Measurements from ENCODE around the gene GRIP1. TPM values are rescaled to one million over a fixed set of nuclear protein-coding genes. Genes with fewer than 3 reads are reported as not detected.
A peak's percentile ranks its signal among the peaks of the same experiment; 100 is the strongest.

GRIP1 gene
- total and polyA plus RNA-seq, 2 donors (not counting 1 experiment from before 2014, with no cell fraction given) = 0.12 TPM; not detected in 1

DNA sequence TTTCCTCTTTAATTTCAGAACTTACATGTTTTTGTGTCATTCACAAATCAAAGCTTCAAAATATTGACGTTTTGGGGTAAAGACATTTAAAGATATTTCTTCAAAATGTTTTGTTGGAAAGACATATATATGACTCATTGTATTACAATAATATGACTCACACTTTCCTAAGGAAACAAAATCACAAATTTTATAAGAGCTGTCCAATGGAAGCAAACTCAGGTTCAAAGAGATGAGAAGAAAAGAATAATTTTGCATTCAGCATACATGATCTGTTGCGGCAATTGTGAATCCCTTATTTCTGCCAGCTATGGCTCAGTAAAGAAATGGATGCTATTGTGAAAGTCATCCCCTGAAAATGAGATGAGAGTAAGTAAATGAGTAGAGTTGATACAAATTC, 82.7 kb downstream of the GRIP1 start:
- Histone ChIP-seq H3K9me3 (ENCODE audit: control insufficient read depth, insufficient read depth, low read depth, low read length) (no peaks in the 10 kb centered on the region), H3K4me1 (ENCODE audit: control insufficient read depth, extremely low read depth, insufficient read depth, low read length) (no peaks in the 10 kb centered on the region), H3K27ac (ENCODE audit: insufficient read depth, low read length) (no peak overlapping the region), H3K9ac (ENCODE audit: insufficient read depth, low read length) (no peak overlapping the region), H3K4me3 (replicated peaks in 1 of 4; ENCODE audit: control extremely low read depth in 1 of 4, insufficient read depth in 1 of 4, low read depth in 3 of 4, low read length in 4 of 4) (no peak overlapping the region), H3K27me3 (ENCODE audit: control insufficient read depth, insufficient read depth, low read length) (no peaks in the 10 kb centered on the region), H3K36me3 (ENCODE audit: control insufficient read depth, insufficient read depth, low read length) (no peaks in the 10 kb centered on the region), H3K79me2 (ENCODE audit: control insufficient read depth, insufficient read depth, low read length) (no peaks in the 10 kb centered on the region), H3K4me2 (ENCODE audit: extremely low read depth, insufficient read depth, low read length) (no peak overlapping the region), H4K20me1 (ENCODE audit: control insufficient read depth, extremely low read depth, insufficient read depth, low read length) (no peaks in the 10 kb centered on the region), H2AFZ (ENCODE audit: low read length) (no peak overlapping the region)
- no peak for TF ChIP-seq EZH2 (IDR thresholded peaks at IDR 0.05; ENCODE audit: low read length, missing control alignments)
- no peak for TF ChIP-seq CTCF (conservative IDR thresholded peaks at IDR 0.05 in 1 of 2, IDR thresholded peaks at IDR 0.05 in 1 of 2; ENCODE audit: low read depth in 1 of 2, low read length in 2 of 2)
- peak; percentile 34 to 56 for DNase-seq (ENCODE audit: low read depth in 2 of 2)

DNA sequence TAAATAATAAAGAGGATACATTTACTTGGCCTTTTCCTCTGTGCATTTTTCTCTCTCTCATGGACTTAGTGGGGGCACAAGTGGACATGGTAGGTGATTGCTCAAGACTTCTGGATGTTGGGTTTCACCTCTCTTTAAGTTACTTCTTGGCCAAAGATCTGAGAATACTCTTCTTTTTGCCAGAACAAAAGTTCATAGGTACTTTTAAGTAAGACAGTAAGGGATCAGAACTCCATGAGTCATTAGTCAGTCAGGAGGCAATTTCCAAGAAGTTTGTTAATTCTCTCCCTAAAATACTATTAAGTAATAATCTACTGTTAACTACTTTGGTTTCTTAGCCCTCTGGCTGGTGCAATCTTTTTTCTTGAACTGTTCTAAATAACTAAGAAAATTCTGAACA, 84.2 kb downstream of the GRIP1 start:
- H3K36me3 ChIP-seq (ENCODE audit: control insufficient read depth, insufficient read depth, low read length) = no peaks in the 10 kb centered on the region
- H3K9me3 ChIP-seq (ENCODE audit: control insufficient read depth, insufficient read depth, low read depth, low read length) = no peaks in the 10 kb centered on the region
- H3K4me1 ChIP-seq (ENCODE audit: control insufficient read depth, extremely low read depth, insufficient read depth, low read length) = no peaks in the 10 kb centered on the region
- no peak overlapping the region for H3K4me2 ChIP-seq (ENCODE audit: extremely low read depth, insufficient read depth, low read length)
- H3K9ac ChIP-seq (ENCODE audit: insufficient read depth, low read length) = no peak overlapping the region
- no peak for TF ChIP-seq EZH2 (IDR thresholded peaks at IDR 0.05; ENCODE audit: low read length, missing control alignments)
- TF ChIP-seq CTCF (conservative IDR thresholded peaks at IDR 0.05 in 1 of 2, IDR thresholded peaks at IDR 0.05 in 1 of 2; ENCODE audit: low read depth in 1 of 2, low read length in 2 of 2) = no peak
- no peaks in the 10 kb centered on the region for H4K20me1 ChIP-seq (ENCODE audit: control insufficient read depth, extremely low read depth, insufficient read depth, low read length)
- no peaks in the 10 kb centered on the region for H3K79me2 ChIP-seq (ENCODE audit: control insufficient read depth, insufficient read depth, low read length)
- no peak overlapping the region for H2AFZ ChIP-seq (ENCODE audit: low read length)
- H3K4me3 ChIP-seq (replicated peaks in 1 of 4; ENCODE audit: control extremely low read depth in 1 of 4, insufficient read depth in 1 of 4, low read depth in 3 of 4, low read length in 4 of 4) = no peak overlapping the region
- no peak overlapping the region for H3K27ac ChIP-seq (ENCODE audit: insufficient read depth, low read length)
- H3K27me3 ChIP-seq (ENCODE audit: control insufficient read depth, insufficient read depth, low read length) = no peaks in the 10 kb centered on the region
- peak in 1 of 2 donors; percentile 21 for DNase-seq (ENCODE audit: low read depth in 2 of 2)

DNA sequence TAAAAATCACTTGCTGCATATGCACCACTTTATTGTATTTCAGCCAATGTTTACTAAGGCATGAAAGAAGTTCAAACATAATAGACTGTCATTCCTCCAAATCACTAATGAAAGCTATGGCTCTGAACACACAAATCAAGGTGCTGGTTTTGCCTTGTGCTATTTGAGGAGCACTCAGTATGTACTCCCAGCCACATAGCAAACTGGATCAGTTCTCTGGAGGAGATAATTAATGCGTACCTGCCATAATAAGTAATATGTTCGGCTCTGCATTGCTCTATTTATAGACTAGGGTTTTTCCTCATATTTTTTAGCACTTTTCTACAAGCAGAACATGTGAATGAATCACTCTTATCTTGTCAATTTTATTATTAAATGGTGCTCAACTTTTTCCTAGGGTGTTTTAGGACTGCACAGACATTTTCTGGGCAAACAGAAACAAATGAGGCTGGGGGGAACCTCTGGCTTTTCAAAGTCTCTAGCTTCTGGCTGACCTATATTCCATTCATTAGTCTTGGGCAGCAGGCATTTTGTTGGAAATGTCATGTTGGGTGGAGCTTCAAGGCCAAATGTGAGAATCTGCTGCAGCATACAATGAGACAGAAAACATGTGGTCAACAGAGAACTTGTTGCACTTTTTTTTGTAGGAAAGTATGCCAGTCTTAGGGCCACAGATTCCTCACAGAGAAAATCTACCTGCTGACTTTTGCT, 88.4 kb downstream of the GRIP1 start:
- Histone ChIP-seq H3K9me3 (ENCODE audit: control insufficient read depth, insufficient read depth, low read depth, low read length) (no peaks in the 10 kb centered on the region), H4K20me1 (ENCODE audit: control insufficient read depth, extremely low read depth, insufficient read depth, low read length) (no peaks in the 10 kb centered on the region), H3K4me3 (replicated peaks in 1 of 4; ENCODE audit: control extremely low read depth in 1 of 4, insufficient read depth in 1 of 4, low read depth in 3 of 4, low read length in 4 of 4) (no peak overlapping the region), H3K27me3 (ENCODE audit: control insufficient read depth, insufficient read depth, low read length) (no peaks in the 10 kb centered on the region), H2AFZ (ENCODE audit: low read length) (no peak overlapping the region), H3K79me2 (ENCODE audit: control insufficient read depth, insufficient read depth, low read length) (no peaks in the 10 kb centered on the region), H3K4me2 (ENCODE audit: extremely low read depth, insufficient read depth, low read length) (no peak overlapping the region), H3K27ac (ENCODE audit: insufficient read depth, low read length) (no peak overlapping the region), H3K4me1 (ENCODE audit: control insufficient read depth, extremely low read depth, insufficient read depth, low read length) (no peaks in the 10 kb centered on the region), H3K36me3 (ENCODE audit: control insufficient read depth, insufficient read depth, low read length) (no peaks in the 10 kb centered on the region), H3K9ac (ENCODE audit: insufficient read depth, low read length) (no peak overlapping the region)
- TF ChIP-seq EZH2 (IDR thresholded peaks at IDR 0.05; ENCODE audit: low read length, missing control alignments) (no peak), CTCF (conservative IDR thresholded peaks at IDR 0.05 in 1 of 2, IDR thresholded peaks at IDR 0.05 in 1 of 2; ENCODE audit: low read depth in 1 of 2, low read length in 2 of 2) (no peak)
- peak in 1 of 2 donors; percentile 39 for DNase-seq (ENCODE audit: low read depth in 2 of 2)
